HUDEP-2 (cell line): ENCODE measurements around the gene ARHGAP1.
A peak's percentile ranks its signal among the peaks of the same experiment; 100 is the strongest.
"Not testable (repeated sequence)": the region's sequence is repeated elsewhere in the genome, so short reads cannot be mapped to it uniquely, and the experiment has no call there.

Experiments used
- DNase-seq, 76 experiments: peaks; one replicate each; lab custom pipeline; 2025; ENCODE audit not compliant: unreplicated experiment in 76 of 76; lab: John Stamatoyannopoulos, UW

The ARHGAP1 gene

GRCh38 chr11:46675288-46675851 is 25.0 kb downstream of the ARHGAP1 start:
- DNase-seq = no peak

- no peak for DNase-seq
Observed at GRCh38 chr11:46674463-46675287, 25.7 kb downstream of the ARHGAP1 start.

- no peak for DNase-seq
Observed at GRCh38 chr11:46673713-46674462, 26.5 kb downstream of the ARHGAP1 start.

GRCh38 chr11:46672381-46672839 is 28.0 kb downstream of the ARHGAP1 start:
- DNase-seq = no peak

GRCh38 chr11:46671958-46672315 is 28.5 kb downstream of the ARHGAP1 start:
- no peak for DNase-seq

GRCh38 chr11:46670521-46670920 is 29.9 kb downstream of the ARHGAP1 start:
- not testable (repeated sequence) for DNase-seq

- peak in 56 of 76 experiments; percentile 9 to 83 (median 42) for DNase-seq
Observed at GRCh38 chr11:46669711-46670139, 30.7 kb downstream of the ARHGAP1 start.

GRCh38 chr11:46668480-46669085 is 31.8 kb downstream of the ARHGAP1 start:
- no peak for DNase-seq

GRCh38 chr11:46667043-46667481 is 33.4 kb downstream of the ARHGAP1 start:
- DNase-seq = peak in 1 of 76 experiments; percentile 20

- DNase-seq = no peak
Observed at GRCh38 chr11:46666516-46666915, 33.9 kb downstream of the ARHGAP1 start.

- no peak for DNase-seq
Observed at GRCh38 chr11:46665356-46665755, 35.1 kb downstream of the ARHGAP1 start.

GRCh38 chr11:46664612-46665011 is 35.8 kb downstream of the ARHGAP1 start:
- peak in 38 of 76 experiments; percentile 5 to 60 (median 26) for DNase-seq

- DNase-seq = no peak
Observed at GRCh38 chr11:46663277-46663940, 37.0 kb downstream of the ARHGAP1 start.

- peak in 16 of 76 experiments; percentile 4 to 49 (median 24) for DNase-seq
Observed at GRCh38 chr11:46662366-46662765, 38.1 kb downstream of the ARHGAP1 start.

- DNase-seq = no peak
Observed at GRCh38 chr11:46661836-46662235, 38.6 kb downstream of the ARHGAP1 start.

GRCh38 chr11:46659908-46660307 is 40.5 kb downstream of the ARHGAP1 start:
- no peak for DNase-seq

GRCh38 chr11:46658259-46658658 is 42.2 kb downstream of the ARHGAP1 start:
- no peak for DNase-seq

- DNase-seq = no peak
Observed at GRCh38 chr11:46657186-46657585, 43.2 kb downstream of the ARHGAP1 start.

GRCh38 chr11:46655631-46656030 is 44.8 kb downstream of the ARHGAP1 start:
- DNase-seq = no peak

- no peak for DNase-seq
Observed at GRCh38 chr11:46649180-46649738, 51.2 kb downstream of the ARHGAP1 start.
